Adrenal gland (tissue), 5 donors: ENCODE data around the gene CDC25B.

Experiments used
- POLR2A ChIP-seq, 2 donors: fragments of 450-650 bp; IDR thresholded peaks; one replicate each; pipeline ENCODE4 v1.6.1; 2017; ENCODE audit warnings: antibody characterized with exemption in 2 of 2, mild to moderate bottlenecking in 2 of 2, moderate library complexity in 1 of 2
- TF ChIP-seq, protein P1 (sequence below), 6 experiments: fragments of 450-650 bp in 4 of 6; fragments of 200-600 bp in 2 of 6; sonication (generic) in 1 of 6; IDR thresholded peaks; 1 replicate in 5 of 6; 2 replicates in 1 of 6; pipeline versions ENCODE4 v1.5.1 to v1.8.0; 2016 to 2021; ENCODE audit warnings: antibody characterized with exemption in 6 of 6, mild to moderate bottlenecking in 2 of 6, moderate library complexity in 1 of 6
- donor health status: DM: no; HTN: no; CAD: no.

DNA sequence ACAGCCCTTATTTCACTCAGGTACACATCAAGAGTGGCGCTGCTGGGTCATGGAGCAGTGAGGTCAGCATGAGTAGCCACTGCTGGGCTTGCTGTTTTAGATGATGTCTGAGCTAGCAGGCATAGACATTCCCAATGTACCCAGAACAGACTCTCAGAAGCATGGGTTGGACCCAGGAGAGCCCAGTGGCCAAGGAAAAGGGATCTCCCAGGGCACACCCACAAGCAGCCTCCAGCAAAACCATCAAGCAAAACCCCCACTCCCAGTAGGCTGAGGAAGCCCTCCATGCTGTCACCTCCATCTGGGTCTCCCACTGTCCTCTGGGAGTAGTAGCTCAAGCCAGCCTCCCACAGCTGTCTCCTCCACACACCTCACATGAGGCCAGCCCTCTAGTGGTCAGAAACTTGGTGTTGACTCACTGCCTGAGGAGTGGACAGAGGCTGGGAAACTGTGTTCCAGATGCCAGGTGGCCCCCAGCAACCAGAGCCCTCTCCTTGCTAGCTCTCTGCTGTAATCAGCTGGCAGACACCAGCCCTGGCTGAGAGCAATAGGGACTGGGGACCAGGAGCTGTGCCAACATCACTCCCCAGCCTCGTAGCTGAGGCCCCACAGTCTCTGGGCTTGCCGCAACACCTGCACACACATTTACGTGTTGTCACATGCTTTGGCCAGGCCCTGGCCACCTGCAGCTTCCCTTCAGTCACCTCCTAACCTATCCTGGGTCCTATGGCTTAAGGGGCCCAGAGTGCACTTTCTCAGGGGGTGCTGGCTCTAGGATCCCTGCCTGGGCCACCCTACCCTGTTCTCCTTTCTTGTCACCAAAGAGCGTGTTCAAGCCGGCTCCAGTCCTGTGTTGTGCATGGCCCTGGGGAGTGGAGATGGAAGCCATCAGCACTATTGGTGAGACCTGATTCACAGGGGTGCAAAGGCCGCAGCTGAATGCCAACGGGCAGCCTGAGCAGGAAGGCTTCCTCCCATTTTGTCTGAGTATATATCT is 22.3 kb downstream of the CDC25B start:
- no peak for TF ChIP-seq POLR2A (IDR thresholded peaks at IDR 0.05)
- TF ChIP-seq, protein P1, sequence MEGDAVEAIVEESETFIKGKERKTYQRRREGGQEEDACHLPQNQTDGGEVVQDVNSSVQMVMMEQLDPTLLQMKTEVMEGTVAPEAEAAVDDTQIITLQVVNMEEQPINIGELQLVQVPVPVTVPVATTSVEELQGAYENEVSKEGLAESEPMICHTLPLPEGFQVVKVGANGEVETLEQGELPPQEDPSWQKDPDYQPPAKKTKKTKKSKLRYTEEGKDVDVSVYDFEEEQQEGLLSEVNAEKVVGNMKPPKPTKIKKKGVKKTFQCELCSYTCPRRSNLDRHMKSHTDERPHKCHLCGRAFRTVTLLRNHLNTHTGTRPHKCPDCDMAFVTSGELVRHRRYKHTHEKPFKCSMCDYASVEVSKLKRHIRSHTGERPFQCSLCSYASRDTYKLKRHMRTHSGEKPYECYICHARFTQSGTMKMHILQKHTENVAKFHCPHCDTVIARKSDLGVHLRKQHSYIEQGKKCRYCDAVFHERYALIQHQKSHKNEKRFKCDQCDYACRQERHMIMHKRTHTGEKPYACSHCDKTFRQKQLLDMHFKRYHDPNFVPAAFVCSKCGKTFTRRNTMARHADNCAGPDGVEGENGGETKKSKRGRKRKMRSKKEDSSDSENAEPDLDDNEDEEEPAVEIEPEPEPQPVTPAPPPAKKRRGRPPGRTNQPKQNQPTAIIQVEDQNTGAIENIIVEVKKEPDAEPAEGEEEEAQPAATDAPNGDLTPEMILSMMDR (IDR thresholded peaks at IDR 0.05), result peak; percentile 49 to 80 (median 72)
